ENCODE results near the gene ZNF664. TPM values are rescaled to one million over a fixed set of nuclear protein-coding genes. Genes with fewer than 3 reads are reported as not detected.

The ZNF664 gene
- total and polyA plus RNA-seq, 2 of the 8 experiments (the other 6 are each of a cell fraction or from before 2014, with no cell fraction given), result 22.8 to 51.4 TPM

DNA sequence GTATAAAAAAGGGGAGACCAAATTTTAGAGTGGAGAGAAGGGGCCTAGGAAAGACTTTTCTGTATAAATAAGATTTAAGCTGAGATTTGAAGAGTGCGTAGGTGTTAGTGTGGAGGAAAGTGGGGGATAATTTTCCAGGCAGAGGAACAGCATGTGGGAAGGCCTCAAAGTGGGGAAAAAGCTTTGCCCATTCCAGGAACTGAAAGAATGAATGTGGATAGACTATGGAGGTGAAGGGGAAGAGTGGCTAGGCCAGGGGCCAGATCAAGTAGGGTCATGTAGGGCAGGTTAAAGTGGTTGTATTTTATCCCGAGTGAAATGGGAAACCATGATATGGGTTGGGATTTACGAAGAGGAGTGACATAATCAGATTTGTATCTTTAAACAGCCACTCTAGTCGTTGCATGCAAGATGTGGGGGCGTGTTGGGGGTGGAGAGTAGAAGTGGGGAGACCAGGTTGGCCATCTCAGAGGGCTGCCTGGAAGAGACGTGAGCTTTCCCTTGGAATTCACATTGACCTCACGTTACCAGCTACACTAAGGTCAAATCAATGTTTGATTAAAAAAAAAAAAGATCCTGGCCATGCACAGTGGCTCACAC is 3.3 kb downstream of the ZNF664 start:
- H3K4ac ChIP-seq (replicated peaks; ENCODE audit: insufficient read length, low read depth, low read length), result no peak overlapping the region
- no peak overlapping the region for H3K9ac ChIP-seq (replicated peaks in 1 of 4; ENCODE audit: extremely low read depth in 1 of 4, low read depth in 3 of 4, low read length in 3 of 4)
- H2BK5ac ChIP-seq (ENCODE audit: low read depth, low read length), result no peak overlapping the region
- H2AK5ac ChIP-seq (ENCODE audit: low read depth, low read length), result no peak overlapping the region
- CTCF ChIA-PET (ENCODE audit: partially characterized antibody), result interaction anchor here (0.5 to 1.8 kb wide), 4 partner anchors 8 to 71 kb away, joined by 3 to 8 read pairs (median 4); no protein-coding TSS in a partner anchor
- H3K27me3 ChIP-seq (replicated peaks in 1 of 4; ENCODE audit: control insufficient read depth in 3 of 4, extremely low read depth in 1 of 4, insufficient read depth in 3 of 4, low read length in 3 of 4), result peaks cover 4 to 24% (median 19%) of the 10 kb centered on the region in 4 experiments
- no peak for FAIRE-seq
- H4K5ac ChIP-seq (ENCODE audit: insufficient read length, low read depth, low read length), result no peak overlapping the region
- H2AFZ ChIP-seq (ENCODE audit: low read length), result no peak overlapping the region
- H3K18ac ChIP-seq (ENCODE audit: extremely low read depth, low read length), result no peak overlapping the region
- no peak overlapping the region for H3K23ac ChIP-seq (ENCODE audit: insufficient read length)
- H3K79me2 ChIP-seq (ENCODE audit: control insufficient read depth in 1 of 2, insufficient read depth in 2 of 2, low read length in 2 of 2), result no peaks in the 10 kb centered on the region
- H4K8ac ChIP-seq (ENCODE audit: extremely low read depth, insufficient read depth, low read length), result no peak overlapping the region; the same call in 1 of the 2 replicates
- no peak overlapping the region for H2BK120ac ChIP-seq (replicated peaks; ENCODE audit: low read depth, low read length)
- no peak overlapping the region for H3K4me2 ChIP-seq (ENCODE audit: insufficient read depth in 1 of 2, low read depth in 2 of 2, low read length in 2 of 2)
- H4K20me1 ChIP-seq (replicated peaks in 1 of 2; ENCODE audit: control insufficient read depth in 1 of 2, insufficient read depth in 2 of 2, low read length in 2 of 2), result peaks cover 20 to 23% of the 10 kb centered on the region in 2 experiments
- H3K36me3 ChIP-seq (ENCODE audit: control insufficient read depth in 2 of 4, insufficient read depth in 4 of 4, low read length in 3 of 4), result peaks cover 0 to 5% (median 1%) of the 10 kb centered on the region in 4 experiments; a peak in 3 of 8 replicates
- H2BK12ac ChIP-seq (ENCODE audit: low read depth, low read length), result no peak overlapping the region
- no peak overlapping the region for H3K27ac ChIP-seq (ENCODE audit: low read depth, low read length)
- POLR2A ChIA-PET (ENCODE audit: partially characterized antibody), result no interaction called here
- H3K79me1 ChIP-seq (ENCODE audit: low read depth, low read length), result no peaks in the 10 kb centered on the region
- H3K4me1 ChIP-seq (replicated peaks in 1 of 4; ENCODE audit: control insufficient read depth in 3 of 4, insufficient read depth in 4 of 4, low read length in 3 of 4), result peaks cover 3 to 8% (median 5%) of the 10 kb centered on the region in 4 experiments; a peak in 6 of 7 replicates
- no peaks in the 10 kb centered on the region for H3K9me3 ChIP-seq (ENCODE audit: insufficient read depth in 2 of 2, low read depth in 1 of 2, low read length in 1 of 2)
- no peak overlapping the region for H3K56ac ChIP-seq (replicated peaks; ENCODE audit: insufficient read length, low read depth, low read length)
- DNase-seq (ENCODE audit: low read depth in 1 of 2, low spot score in 2 of 2), result no peak
- H3K14ac ChIP-seq (ENCODE audit: insufficient read length), result no peak overlapping the region
- no peak overlapping the region for H2BK15ac ChIP-seq (ENCODE audit: low read length)
- H3K23me2 ChIP-seq (ENCODE audit: low read depth, low read length), result peaks cover 5% of the 10 kb centered on the region; the same call in 1 of the 2 replicates
- no peak overlapping the region for H2BK20ac ChIP-seq (ENCODE audit: low read length)
- WGBS, 2 experiments (ENCODE audit: extremely low coverage in 1 of 2, insufficient coverage in 1 of 2, insufficient read length in 1 of 2, insufficient replicate concordance in 2 of 2, low coverage in 1 of 2, low lambda C conversion rate in 2 of 2, missing lambda C conversion rate in 1 of 2), result 86 to 100% methylated on average over 1 to 7 of the region's 7 CpGs
- no peak overlapping the region for H3K4me3 ChIP-seq (ENCODE audit: extremely low read depth in 1 of 4, insufficient read depth in 2 of 4, low read depth in 3 of 4, low read length in 4 of 4)
- H4K91ac ChIP-seq (replicated peaks; ENCODE audit: insufficient read length, low read length), result no peak overlapping the region
- TF ChIP-seq, protein P1, sequence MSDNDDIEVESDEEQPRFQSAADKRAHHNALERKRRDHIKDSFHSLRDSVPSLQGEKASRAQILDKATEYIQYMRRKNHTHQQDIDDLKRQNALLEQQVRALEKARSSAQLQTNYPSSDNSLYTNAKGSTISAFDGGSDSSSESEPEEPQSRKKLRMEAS (IDR thresholded peaks at IDR 0.05), result no peak
- TF ChIP-seq CREB1 (IDR thresholded peaks at IDR 0.05) (no peak), POLR2A (IDR thresholded peaks at IDR 0.05; ENCODE audit: control extremely low read depth in 1 of 2, low read depth in 2 of 2, low read length in 2 of 2) (no peak), RFX5 (IDR thresholded peaks at IDR 0.05; ENCODE audit: borderline replicate concordance, low read depth, low read length) (no peak), CHD2 (IDR thresholded peaks at IDR 0.05; ENCODE audit: low read length) (no peak), CTBP2 (IDR thresholded peaks at IDR 0.05; ENCODE audit: borderline replicate concordance, insufficient read depth, insufficient read length, low read length) (no peak), SP2 (IDR thresholded peaks at IDR 0.05; ENCODE audit: low read length) (no peak)
